B cell (primary cell): Measurements from ENCODE around the gene DYNLL1. TPM values are rescaled to one million over a fixed set of nuclear protein-coding genes. Genes with fewer than 3 reads are reported as not detected.

Source experiments
- ATAC-seq: fragments of 200-7000 bp; cut with Tn5 transposase; one replicate; pipeline ENCODE4 v1.10.0; 2021; ENCODE audit warnings: low read depth, mild to moderate bottlenecking, moderate number of reproducible peaks, moderate library complexity
- CTCF ChIA-PET: fragments of 350-600 bp; sonication (Branson Sonifier 250); formaldehyde crosslinking; loops from one replicate; lab custom pipeline; 2021; ENCODE audit warnings: antibody characterized with exemption, inconsistent platforms; lab: Charles Lee
- POLR2A ChIA-PET: fragments of 350-600 bp; sonication (Branson Sonifier 250); formaldehyde crosslinking; loops from one replicate; lab custom pipeline; 2021; ENCODE audit warnings: antibody characterized with exemption; lab: Charles Lee
- DNase-seq: peaks from one replicate; pipeline ENCODE4 v3.0.0; 2013
- H2AFZ ChIP-seq: 2 replicates; pipeline ENCODE4 v1.6.1; 2012; ENCODE audit warnings: mild to moderate bottlenecking, low read depth, low read length; ENCODE audit not compliant: insufficient read depth, poor library complexity, severe bottlenecking
- H3K27ac ChIP-seq, 2 donors: 1 replicate in 1 of 2; 2 replicates in 1 of 2; pipeline ENCODE4 v1.5.1; 2012 to 2013; ENCODE audit warnings: low read length in 2 of 2, mild to moderate bottlenecking in 2 of 2, moderate library complexity in 1 of 2
- H3K27me3 ChIP-seq, 4 experiments: fragments of 200-600 bp in 1 of 4; sonication (generic) in 1 of 4; replicated peaks in 1 of 4; 1 replicate in 2 of 4; 2 replicates in 2 of 4; pipeline versions ENCODE4 v1.6.1 to v1.7.0; 2013 to 2016; ENCODE audit warnings: low read length in 3 of 4, mild to moderate bottlenecking in 2 of 4, mixed read lengths in 1 of 4, moderate library complexity in 1 of 4; ENCODE audit not compliant: insufficient read depth in 4 of 4, control insufficient read depth in 3 of 4; ENCODE audit errors: control extremely low read depth in 1 of 4
- H3K36me3 ChIP-seq, 2 experiments: replicated peaks in 1 of 2; 1 replicate in 1 of 2; 2 replicates in 1 of 2; pipeline versions ENCODE4 v1.6.1 to v1.7.1; 2013; ENCODE audit warnings: low read length in 1 of 2; ENCODE audit not compliant: insufficient read depth in 2 of 2, control insufficient read depth in 1 of 2; ENCODE audit errors: control extremely low read depth in 1 of 2, extremely low read depth in 1 of 2
- H3K4me1 ChIP-seq, 2 donors: fragments of 200-600 bp in 1 of 2; sonication (generic) in 1 of 2; 1 replicate in 1 of 2; 2 replicates in 1 of 2; pipeline versions ENCODE4 v1.5.1 to v1.6.1; 2013 to 2017; ENCODE audit warnings: low read length in 2 of 2; ENCODE audit not compliant: control insufficient read depth in 2 of 2, insufficient read depth in 2 of 2
- H3K4me2 ChIP-seq: replicated peaks from 2 replicates; pipeline ENCODE3; 2012; ENCODE audit warnings: mild to moderate bottlenecking, low read depth, low read length; ENCODE audit not compliant: poor library complexity, severe bottlenecking
- H3K4me3 ChIP-seq, 5 experiments: fragments of 200-600 bp in 1 of 5; sonication (generic) in 1 of 5; 1 replicate in 3 of 5; 2 replicates in 2 of 5; pipeline versions ENCODE4 v1.5.1 to v1.7.0; 2011 to 2016; ENCODE audit warnings: low read length in 4 of 5, mild to moderate bottlenecking in 4 of 5, low read depth in 2 of 5, control low read depth in 1 of 5, moderate library complexity in 1 of 5; ENCODE audit not compliant: insufficient read depth in 1 of 5; ENCODE audit errors: control extremely low read depth in 1 of 5, extremely low read depth in 1 of 5
- H3K79me2 ChIP-seq: fragments of 200-600 bp; sonication (generic); one replicate; pipeline ENCODE4 v1.6.0; 2016; ENCODE audit warnings: low read length; ENCODE audit not compliant: control insufficient read depth, insufficient read depth
- H3K9ac ChIP-seq: fragments of 200-600 bp; sonication (generic); 2 replicates; pipeline ENCODE4 v1.6.1; 2017; ENCODE audit warnings: mild to moderate bottlenecking, low read length, moderate library complexity
- H3K9me3 ChIP-seq, 3 donors: one replicate each; pipeline versions ENCODE4 v1.6.1 to v1.7.1; 2013; ENCODE audit warnings: low read length in 2 of 3; ENCODE audit not compliant: control insufficient read depth in 2 of 3, insufficient read depth in 1 of 3; ENCODE audit errors: control extremely low read depth in 1 of 3
- H4K20me1 ChIP-seq: 2 replicates; pipeline ENCODE4 v1.6.0; 2012; ENCODE audit warnings: mild to moderate bottlenecking, low read length; ENCODE audit not compliant: insufficient read depth, control insufficient read depth, poor library complexity, severe bottlenecking
- H3K27ac Mint-ChIP-seq: one replicate; pipeline ENCODE4 v1.8.0; 2021; ENCODE audit warnings: mixed read lengths
- H3K27me3 Mint-ChIP-seq: one replicate; pipeline ENCODE4 v1.8.0; 2021; ENCODE audit warnings: mixed read lengths
- H3K4me1 Mint-ChIP-seq: one replicate; pipeline ENCODE4 v1.8.0; 2021; ENCODE audit warnings: mixed read lengths
- H3K4me3 Mint-ChIP-seq: one replicate; pipeline ENCODE4 v1.8.0; 2021; ENCODE audit warnings: mixed read lengths
- H3K9me3 Mint-ChIP-seq: one replicate; pipeline ENCODE4 v1.8.0; 2022; ENCODE audit warnings: mixed read lengths; ENCODE audit not compliant: insufficient read depth
- EZH2 ChIP-seq: IDR thresholded peaks from 2 replicates; pipeline ENCODE4 v1.6.1; 2012; ENCODE audit warnings: borderline replicate concordance, low read depth, mild to moderate bottlenecking, moderate library complexity, low read length; ENCODE audit not compliant: insufficient read depth, poor library complexity, severe bottlenecking
- WGBS: methylation state at CpG from one replicate; pipeline ENCODE4 v1.1.5; 2013; ENCODE audit warnings: missing lambda C conversion rate; ENCODE audit not compliant: insufficient coverage; 5-methylcytosine and 5-hydroxymethylcytosine counted together
- intact Hi-C: fragments of 100-400 bp; cut with micrococcal nuclease; formaldehyde crosslinking; loops from one replicate; pipeline ENCODE4 v1.10.0; 2022
- polyA plus RNA-seq: library from polyadenylated mRNA; depleted of rRNA; stranded (reverse); fragments of >200 nt; gene quantifications from 2 replicates; pipeline ENCODE4 v1.2.3, GENCODE V29; 2012
- total RNA-seq, 2 donors: library from RNA; stranded (reverse); fragments of 120-200 nt in 1 of 2; gene quantifications; 1 replicate in 1 of 2; 2 replicates in 1 of 2; pipeline versions ENCODE4 v1.2.3 to v1.2.4, GENCODE V29; 2013 to 2022
- TF ChIP-seq, protein P1 (sequence below): fragments of 200-600 bp; IDR thresholded peaks from one replicate; pipeline ENCODE4 v1.8.0; 2022; ENCODE audit warnings: antibody characterized with exemption, mild to moderate bottlenecking

DYNLL1 gene
- total and polyA plus RNA-seq, 2 donors (not counting 1 experiment from before 2014, with no cell fraction given): 116 to 132 TPM

GRCh38 chr12:120480211-120480610 lies 15.7 kb upstream of the DYNLL1 start:
- no peak for DNase-seq
- CTCF ChIA-PET: interaction anchor here (1.2 kb wide), 1 partner anchor 11 kb away, joined by 3 read pairs; no protein-coding TSS in a partner anchor
- no peak for ATAC-seq
- no peak overlapping the region for H3K9ac ChIP-seq
- H3K4me3 ChIP-seq: no peak overlapping the region
- WGBS: 78% methylated on average over 1 of the region's 1 CpG
- no peak overlapping the region for H3K4me2 ChIP-seq
- no peak for TF ChIP-seq EZH2
- TF ChIP-seq, protein P1, sequence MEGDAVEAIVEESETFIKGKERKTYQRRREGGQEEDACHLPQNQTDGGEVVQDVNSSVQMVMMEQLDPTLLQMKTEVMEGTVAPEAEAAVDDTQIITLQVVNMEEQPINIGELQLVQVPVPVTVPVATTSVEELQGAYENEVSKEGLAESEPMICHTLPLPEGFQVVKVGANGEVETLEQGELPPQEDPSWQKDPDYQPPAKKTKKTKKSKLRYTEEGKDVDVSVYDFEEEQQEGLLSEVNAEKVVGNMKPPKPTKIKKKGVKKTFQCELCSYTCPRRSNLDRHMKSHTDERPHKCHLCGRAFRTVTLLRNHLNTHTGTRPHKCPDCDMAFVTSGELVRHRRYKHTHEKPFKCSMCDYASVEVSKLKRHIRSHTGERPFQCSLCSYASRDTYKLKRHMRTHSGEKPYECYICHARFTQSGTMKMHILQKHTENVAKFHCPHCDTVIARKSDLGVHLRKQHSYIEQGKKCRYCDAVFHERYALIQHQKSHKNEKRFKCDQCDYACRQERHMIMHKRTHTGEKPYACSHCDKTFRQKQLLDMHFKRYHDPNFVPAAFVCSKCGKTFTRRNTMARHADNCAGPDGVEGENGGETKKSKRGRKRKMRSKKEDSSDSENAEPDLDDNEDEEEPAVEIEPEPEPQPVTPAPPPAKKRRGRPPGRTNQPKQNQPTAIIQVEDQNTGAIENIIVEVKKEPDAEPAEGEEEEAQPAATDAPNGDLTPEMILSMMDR: no peak
- H3K9me3 Mint-ChIP-seq: no peaks in the 10 kb centered on the region
- POLR2A ChIA-PET: no interaction called here
- H3K4me1 Mint-ChIP-seq: no peaks in the 10 kb centered on the region
- H3K79me2 ChIP-seq: peaks cover 3% of the 10 kb centered on the region
- H3K27ac Mint-ChIP-seq: no peak overlapping the region
- no peaks in the 10 kb centered on the region for H3K36me3 ChIP-seq
- no peaks in the 10 kb centered on the region for H3K9me3 ChIP-seq
- no peaks in the 10 kb centered on the region for H3K4me1 ChIP-seq
- H4K20me1 ChIP-seq: no peaks in the 10 kb centered on the region
- intact Hi-C loops: no loop called here
- no peaks in the 10 kb centered on the region for H3K27me3 Mint-ChIP-seq
- no peaks in the 10 kb centered on the region for H3K27me3 ChIP-seq
- H3K4me3 Mint-ChIP-seq: no peak overlapping the region
- no peak overlapping the region for H2AFZ ChIP-seq
- no peak overlapping the region for H3K27ac ChIP-seq

DNA sequence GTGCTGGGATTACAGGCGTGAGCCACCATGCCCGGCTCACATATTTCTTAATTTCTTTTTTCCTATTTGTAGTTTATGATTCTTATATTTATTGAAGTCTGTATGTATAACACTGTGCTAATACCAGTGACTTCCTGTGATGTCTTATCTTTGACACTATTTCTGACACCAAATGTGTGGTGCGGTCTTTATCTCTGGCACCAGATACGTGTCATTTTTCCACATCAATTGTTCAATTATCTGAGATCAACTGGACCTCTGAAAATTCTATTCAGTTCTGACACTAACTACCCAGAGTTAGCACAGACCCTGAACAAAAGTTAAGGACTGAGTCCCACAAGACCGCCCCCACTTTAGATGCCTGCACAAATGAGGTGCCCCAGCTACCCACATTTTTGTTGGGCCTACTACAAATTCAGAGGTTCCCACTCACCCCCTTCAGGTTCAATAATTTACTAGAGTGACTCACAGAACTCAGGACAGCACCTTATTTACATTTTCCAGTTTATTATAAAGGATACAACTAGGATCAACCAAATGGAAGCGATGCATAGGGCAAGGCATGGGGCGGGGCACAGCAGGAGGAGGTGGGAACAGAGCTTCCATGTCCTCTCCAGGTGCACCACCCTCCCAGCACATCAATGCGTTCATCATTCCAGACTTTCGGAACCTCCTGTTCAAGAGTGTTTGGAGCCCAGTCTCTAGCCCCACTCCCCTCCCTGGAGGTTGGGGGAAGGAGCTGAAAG lies 14.7 kb upstream of the DYNLL1 start:
- no peak overlapping the region for H3K4me2 ChIP-seq
- intact Hi-C loops: no loop called here
- WGBS: 100% methylated on average over 5 of the region's 9 CpGs
- peaks cover 3% of the 10 kb centered on the region for H3K79me2 ChIP-seq
- H3K27me3 Mint-ChIP-seq: no peaks in the 10 kb centered on the region
- no peaks in the 10 kb centered on the region for H3K27me3 ChIP-seq
- no peaks in the 10 kb centered on the region for H3K9me3 Mint-ChIP-seq
- CTCF ChIA-PET: no interaction called here
- ATAC-seq (no peak), DNase-seq (no peak)
- no peaks in the 10 kb centered on the region for H4K20me1 ChIP-seq
- H2AFZ ChIP-seq: no peak overlapping the region
- H3K9me3 ChIP-seq: no peaks in the 10 kb centered on the region
- TF ChIP-seq, protein P1: no peak
- no peak for TF ChIP-seq EZH2
- no peak overlapping the region for H3K27ac ChIP-seq
- peaks cover 2% of the 10 kb centered on the region for H3K4me1 Mint-ChIP-seq
- H3K4me3 ChIP-seq: no peak overlapping the region
- POLR2A ChIA-PET: no interaction called here
- no peak overlapping the region for H3K9ac ChIP-seq
- H3K4me1 ChIP-seq: no peaks in the 10 kb centered on the region
- H3K27ac Mint-ChIP-seq: no peak overlapping the region
- H3K36me3 ChIP-seq: no peaks in the 10 kb centered on the region
- no peak overlapping the region for H3K4me3 Mint-ChIP-seq
